Natural killer cell (primary cell): ENCODE data around the gene NAT10. TPM values are rescaled to one million over a fixed set of nuclear protein-coding genes. Genes with fewer than 3 reads are reported as not detected.

ENCODE experiments used
- ATAC-seq, 3 donors: fragments of 150-1000 bp in 2 of 3; fragments of 200-7000 bp in 1 of 3; cut with Tn5 transposase; 1 replicate in 1 of 3; 2 replicates in 2 of 3; pipeline ENCODE4 v1.10.0; 2021; ENCODE audit warnings: mild to moderate bottlenecking in 2 of 3, moderate library complexity in 2 of 3
- DNase-seq, 2 donors: peaks; one replicate each; pipeline versions ENCODE4 v3.0.0 to v3.0.0-alpha.2; 2013 to 2021; ENCODE audit warnings: mixed read lengths in 1 of 2
- H3K27ac ChIP-seq: one replicate; pipeline ENCODE4 v1.5.1; 2013; ENCODE audit warnings: mild to moderate bottlenecking, low read length
- H3K27me3 ChIP-seq: one replicate; pipeline ENCODE4 v1.6.1; 2013; ENCODE audit warnings: low read length; ENCODE audit not compliant: control insufficient read depth, insufficient read depth
- H3K36me3 ChIP-seq: one replicate; pipeline ENCODE4 v1.6.1; 2013; ENCODE audit warnings: low read length; ENCODE audit not compliant: control insufficient read depth, insufficient read depth
- H3K4me1 ChIP-seq: one replicate; pipeline ENCODE4 v1.6.1; 2013; ENCODE audit warnings: low read length; ENCODE audit not compliant: control insufficient read depth, insufficient read depth
- H3K4me3 ChIP-seq: one replicate; pipeline ENCODE4 v1.5.1; 2013; ENCODE audit warnings: low read length
- H3K9me3 ChIP-seq: one replicate; pipeline ENCODE4 v1.6.1; 2013; ENCODE audit warnings: low read length; ENCODE audit not compliant: control insufficient read depth, insufficient read depth
- H3K27ac Mint-ChIP-seq, 2 donors: one replicate each; pipeline ENCODE4 v1.8.0; 2022; ENCODE audit warnings: mild to moderate bottlenecking in 2 of 2, mixed read lengths in 2 of 2, moderate library complexity in 1 of 2
- H3K27me3 Mint-ChIP-seq, 2 donors: one replicate each; pipeline ENCODE4 v1.8.0; 2022; ENCODE audit warnings: low read depth in 2 of 2, mixed read lengths in 2 of 2
- H3K36me3 Mint-ChIP-seq: one replicate; pipeline ENCODE4 v1.8.0; 2022; ENCODE audit warnings: mixed read lengths
- H3K4me1 Mint-ChIP-seq, 2 donors: one replicate each; pipeline ENCODE4 v1.8.0; 2022; ENCODE audit warnings: mixed read lengths in 2 of 2
- H3K4me3 Mint-ChIP-seq: one replicate; pipeline ENCODE4 v1.8.0; 2022; ENCODE audit warnings: mild to moderate bottlenecking, moderate library complexity, mixed read lengths
- H3K9me3 Mint-ChIP-seq, 2 donors: one replicate each; pipeline ENCODE4 v1.8.0; 2022; ENCODE audit warnings: mixed read lengths in 2 of 2
- WGBS: methylation state at CpG from one replicate; pipeline ENCODE4 v1.1.7; 2013; ENCODE audit warnings: missing lambda C conversion rate; ENCODE audit not compliant: insufficient coverage; 5-methylcytosine and 5-hydroxymethylcytosine counted together
- intact Hi-C: fragments of 100-400 bp; cut with micrococcal nuclease; formaldehyde crosslinking; loops from one replicate; pipeline ENCODE4 v1.14.2; 2022
- total RNA-seq, 4 donors: library from RNA; stranded (reverse); fragments of 120-200 nt in 1 of 4; gene quantifications; one replicate each; pipeline versions ENCODE4 v1.2.3 to v1.2.4, GENCODE V29; 2013 to 2022
- TF ChIP-seq, protein P1 (sequence below): fragments of 200-600 bp; IDR thresholded peaks from one replicate; pipeline ENCODE4 v1.8.0; 2022; ENCODE audit warnings: antibody characterized with exemption

NAT10 gene
- total RNA-seq, 3 donors from 2014 or later (not counting 1 experiment from before 2014, with no cell fraction given) = 40.3 to 53.6 (median 42.8) TPM

DNA sequence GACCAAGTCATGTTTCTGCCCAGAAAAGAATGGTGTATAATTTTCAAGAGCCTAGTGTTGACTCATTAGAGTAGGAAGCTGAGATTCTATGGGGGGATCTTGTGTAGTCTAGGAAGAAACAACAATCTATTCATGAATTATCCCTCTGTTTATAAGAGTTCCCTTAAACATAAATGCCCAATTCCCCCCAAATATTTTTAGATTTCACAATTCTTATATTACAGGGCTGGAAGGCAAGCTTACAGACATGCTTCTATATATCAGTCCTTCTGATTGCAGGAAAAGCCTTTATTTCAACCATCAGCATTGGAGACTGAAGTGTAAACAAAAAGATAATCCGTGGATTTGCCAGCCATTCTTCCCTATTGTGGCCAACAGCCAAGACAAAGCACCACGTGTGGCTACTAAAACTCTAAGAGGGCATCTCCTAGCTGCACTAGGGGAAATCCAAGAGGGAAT is 71.4 kb downstream of the NAT10 start:
- H3K4me3 ChIP-seq = no peak overlapping the region
- peaks cover 11% of the 10 kb centered on the region for H3K4me1 ChIP-seq
- Mint-ChIP-seq H3K27ac (no peak overlapping the region), H3K36me3 (no peaks in the 10 kb centered on the region), H3K27me3 (no peaks in the 10 kb centered on the region), H3K4me1 (peaks cover 5 to 14% of the 10 kb centered on the region in 2 donors), H3K9me3 (no peaks in the 10 kb centered on the region), H3K4me3 (no peak overlapping the region)
- peaks cover 2% of the 10 kb centered on the region for H3K27me3 ChIP-seq
- intact Hi-C loops = no loop called here
- WGBS = 97% methylated on average over 2 of the region's 2 CpGs
- ATAC-seq (no peak), DNase-seq (no peak)
- H3K9me3 ChIP-seq = no peaks in the 10 kb centered on the region
- H3K27ac ChIP-seq = no peak overlapping the region
- H3K36me3 ChIP-seq = no peaks in the 10 kb centered on the region
- TF ChIP-seq, protein P1, sequence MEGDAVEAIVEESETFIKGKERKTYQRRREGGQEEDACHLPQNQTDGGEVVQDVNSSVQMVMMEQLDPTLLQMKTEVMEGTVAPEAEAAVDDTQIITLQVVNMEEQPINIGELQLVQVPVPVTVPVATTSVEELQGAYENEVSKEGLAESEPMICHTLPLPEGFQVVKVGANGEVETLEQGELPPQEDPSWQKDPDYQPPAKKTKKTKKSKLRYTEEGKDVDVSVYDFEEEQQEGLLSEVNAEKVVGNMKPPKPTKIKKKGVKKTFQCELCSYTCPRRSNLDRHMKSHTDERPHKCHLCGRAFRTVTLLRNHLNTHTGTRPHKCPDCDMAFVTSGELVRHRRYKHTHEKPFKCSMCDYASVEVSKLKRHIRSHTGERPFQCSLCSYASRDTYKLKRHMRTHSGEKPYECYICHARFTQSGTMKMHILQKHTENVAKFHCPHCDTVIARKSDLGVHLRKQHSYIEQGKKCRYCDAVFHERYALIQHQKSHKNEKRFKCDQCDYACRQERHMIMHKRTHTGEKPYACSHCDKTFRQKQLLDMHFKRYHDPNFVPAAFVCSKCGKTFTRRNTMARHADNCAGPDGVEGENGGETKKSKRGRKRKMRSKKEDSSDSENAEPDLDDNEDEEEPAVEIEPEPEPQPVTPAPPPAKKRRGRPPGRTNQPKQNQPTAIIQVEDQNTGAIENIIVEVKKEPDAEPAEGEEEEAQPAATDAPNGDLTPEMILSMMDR = no peak

DNA sequence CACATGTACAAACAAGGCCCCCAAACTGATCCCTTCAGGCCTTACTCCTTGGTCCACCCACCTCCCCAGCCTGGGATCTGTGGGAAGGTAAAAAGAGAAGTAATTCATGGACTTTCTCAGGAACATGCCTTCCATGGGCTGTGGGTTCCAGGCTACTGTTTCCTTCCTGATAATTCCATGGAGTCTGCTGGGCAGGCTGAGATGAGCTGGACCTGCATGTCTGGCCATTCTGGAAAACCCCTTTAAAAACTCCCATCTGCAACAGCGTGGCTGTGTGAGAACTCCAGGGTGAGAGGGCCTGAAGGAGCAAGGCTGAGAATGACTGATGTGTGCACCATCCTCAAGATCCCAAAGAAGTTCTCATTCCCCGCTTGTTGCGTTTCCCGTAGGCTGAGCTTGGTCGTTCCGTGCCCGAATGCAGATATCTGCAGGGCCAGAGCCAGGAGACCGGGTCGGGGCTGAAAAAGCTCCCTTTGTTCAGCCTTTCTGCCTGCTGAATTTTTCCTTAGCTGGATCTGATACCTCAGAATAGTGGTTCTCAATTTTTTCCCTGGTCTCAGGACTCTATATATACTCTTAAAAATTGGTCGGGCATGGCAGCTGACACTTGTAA is 72.9 kb downstream of the NAT10 start:
- no peaks in the 10 kb centered on the region for H3K9me3 ChIP-seq
- no peaks in the 10 kb centered on the region for H3K36me3 Mint-ChIP-seq
- no peak overlapping the region for H3K27ac Mint-ChIP-seq
- ATAC-seq = no peak
- intact Hi-C loops = no loop called here
- TF ChIP-seq, protein P1 = no peak
- H3K4me3 Mint-ChIP-seq = no peak overlapping the region
- H3K27ac ChIP-seq = no peak overlapping the region
- no peak for DNase-seq
- peaks cover 2% of the 10 kb centered on the region for H3K27me3 ChIP-seq
- 92% methylated on average over 10 of the region's 10 CpGs for WGBS
- no peaks in the 10 kb centered on the region for H3K9me3 Mint-ChIP-seq
- peaks cover 5 to 14% of the 10 kb centered on the region in 2 donors for H3K4me1 Mint-ChIP-seq
- no peaks in the 10 kb centered on the region for H3K36me3 ChIP-seq
- H3K4me3 ChIP-seq = no peak overlapping the region
- H3K4me1 ChIP-seq = peaks cover 11% of the 10 kb centered on the region
- H3K27me3 Mint-ChIP-seq = no peaks in the 10 kb centered on the region

DNA sequence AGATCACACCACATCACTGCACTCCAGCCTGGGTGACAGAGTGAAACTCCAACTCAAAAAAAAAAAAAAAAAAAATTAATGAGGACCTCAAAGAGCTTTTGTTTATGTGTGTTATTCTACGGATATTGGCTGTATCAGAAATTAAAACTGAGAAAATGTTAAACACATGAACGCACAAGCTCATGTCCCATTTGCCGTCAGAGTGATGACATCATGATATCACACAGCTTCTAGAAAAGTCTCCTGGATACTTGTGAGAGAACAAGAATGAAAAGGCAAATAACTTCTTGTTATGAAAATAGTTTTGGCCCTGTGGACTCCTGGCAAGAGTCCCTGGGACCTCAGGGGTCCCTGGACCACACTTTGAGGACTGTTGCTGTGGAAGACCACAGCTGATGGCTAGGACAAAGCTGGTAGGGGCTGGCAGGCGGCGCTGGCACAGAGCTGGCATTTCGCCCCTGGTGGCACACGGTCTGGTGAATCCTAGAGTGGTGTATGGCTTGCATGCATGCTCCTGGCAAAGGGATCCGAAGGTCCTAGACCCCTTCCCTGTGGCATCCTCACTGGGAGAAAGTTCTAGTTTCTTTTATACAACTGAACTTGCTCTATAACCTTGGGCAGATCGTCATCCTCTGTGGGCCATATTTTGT is 73.7 kb downstream of the NAT10 start:
- no peaks in the 10 kb centered on the region for H3K9me3 Mint-ChIP-seq
- no peaks in the 10 kb centered on the region for H3K36me3 Mint-ChIP-seq
- Histone ChIP-seq H3K36me3 (no peaks in the 10 kb centered on the region), H3K27me3 (no peaks in the 10 kb centered on the region), H3K4me3 (no peak overlapping the region), H3K4me1 (peaks cover 5% of the 10 kb centered on the region), H3K9me3 (no peaks in the 10 kb centered on the region), H3K27ac (no peak overlapping the region)
- H3K27me3 Mint-ChIP-seq = no peaks in the 10 kb centered on the region
- H3K4me1 Mint-ChIP-seq = peaks cover 5 to 9% of the 10 kb centered on the region in 2 donors
- intact Hi-C loops = no loop called here
- WGBS = 93% methylated on average over 9 of the region's 9 CpGs
- no peak for DNase-seq
- H3K27ac Mint-ChIP-seq = no peak overlapping the region
- no peak overlapping the region for H3K4me3 Mint-ChIP-seq
- no peak for ATAC-seq
- TF ChIP-seq, protein P1 = no peak
